Esophagus squamous epithelium (tissue), 4 donors: ENCODE data around the gene NDUFV1.
"Not testable (repeated sequence)": the region's sequence is repeated elsewhere in the genome, so short reads cannot be mapped to it uniquely, and the experiment has no call there.

ENCODE experiments used
- CTCF ChIP-seq, 6 experiments: fragments of 450-650 bp in 4 of 6; fragments of 200-600 bp in 2 of 6; sonication (generic) in 2 of 6; IDR thresholded peaks; one replicate each; pipeline ENCODE4 v1.5.1; 2016 to 2019; ENCODE audit warnings: antibody characterized with exemption in 6 of 6, mild to moderate bottlenecking in 4 of 6, moderate library complexity in 4 of 6
- POLR2A ChIP-seq, 4 donors: fragments of 450-650 bp; IDR thresholded peaks; one replicate each; pipeline ENCODE4 v1.6.1; 2017; ENCODE audit warnings: antibody characterized with exemption in 4 of 4, mild to moderate bottlenecking in 4 of 4, moderate library complexity in 3 of 4

- not testable (repeated sequence) for TF ChIP-seq CTCF, POLR2A (IDR thresholded peaks at IDR 0.05)
Observed at GRCh38 chr11:67597963-67598362, 8.8 kb upstream of the NDUFV1 start.
